Stimulated activated CD4-positive, alpha-beta T cell treated with anti-CD3 and anti-CD28 coated beads, Interleukin-15, amount 100 ng/mL, for 1 hour (primary cell): ENCODE measurements around the gene WNT3.
"Not testable (repeated sequence)": the region's sequence is repeated elsewhere in the genome, so short reads cannot be mapped to it uniquely, and the experiment has no call there.

Source experiments
- DNase-seq, 2 donors: peaks; one replicate each; pipeline ENCODE4 v3.0.0-alpha.2; 2020; ENCODE audit warnings: low read depth in 1 of 2, low spot score in 1 of 2

The WNT3 gene, protein sequence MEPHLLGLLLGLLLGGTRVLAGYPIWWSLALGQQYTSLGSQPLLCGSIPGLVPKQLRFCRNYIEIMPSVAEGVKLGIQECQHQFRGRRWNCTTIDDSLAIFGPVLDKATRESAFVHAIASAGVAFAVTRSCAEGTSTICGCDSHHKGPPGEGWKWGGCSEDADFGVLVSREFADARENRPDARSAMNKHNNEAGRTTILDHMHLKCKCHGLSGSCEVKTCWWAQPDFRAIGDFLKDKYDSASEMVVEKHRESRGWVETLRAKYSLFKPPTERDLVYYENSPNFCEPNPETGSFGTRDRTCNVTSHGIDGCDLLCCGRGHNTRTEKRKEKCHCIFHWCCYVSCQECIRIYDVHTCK

DNA sequence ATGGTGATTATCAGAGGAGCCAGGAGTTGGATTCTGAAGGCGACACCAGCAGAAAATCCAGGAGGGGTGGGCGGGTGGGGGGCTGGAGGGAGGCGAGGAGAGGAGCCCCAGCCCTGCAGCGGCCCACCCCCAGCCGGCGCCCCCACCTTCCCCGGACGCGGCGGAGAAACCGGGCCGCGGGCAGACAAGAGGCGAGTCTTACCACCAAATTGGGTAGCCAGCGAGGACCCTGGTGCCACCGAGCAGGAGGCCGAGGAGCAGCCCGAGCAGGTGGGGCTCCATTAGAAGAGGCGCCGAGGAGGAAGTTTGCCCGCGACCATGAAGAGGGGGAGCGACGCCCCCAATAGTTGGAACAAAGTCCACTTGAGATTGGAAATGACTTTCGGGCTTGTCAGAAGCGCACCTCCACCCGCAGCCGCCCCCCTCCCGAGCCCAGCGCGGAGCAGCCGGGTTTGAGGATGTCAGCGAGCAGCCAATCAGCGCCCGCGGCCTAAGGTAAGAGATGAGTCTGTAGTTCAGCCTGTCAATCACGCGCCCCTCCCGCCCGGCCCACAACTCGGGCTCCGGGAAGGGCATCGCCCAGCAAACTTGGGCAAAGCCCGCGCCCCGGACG is at the start of gene WNT3:
Gene WNT3 (minus strand): TSS at position 377 of the 613 bp plus-strand sequence. CDS start 95 bp downstream, at position 282.
- peak in 1 of 2 donors; percentile 42 for DNase-seq

DNA sequence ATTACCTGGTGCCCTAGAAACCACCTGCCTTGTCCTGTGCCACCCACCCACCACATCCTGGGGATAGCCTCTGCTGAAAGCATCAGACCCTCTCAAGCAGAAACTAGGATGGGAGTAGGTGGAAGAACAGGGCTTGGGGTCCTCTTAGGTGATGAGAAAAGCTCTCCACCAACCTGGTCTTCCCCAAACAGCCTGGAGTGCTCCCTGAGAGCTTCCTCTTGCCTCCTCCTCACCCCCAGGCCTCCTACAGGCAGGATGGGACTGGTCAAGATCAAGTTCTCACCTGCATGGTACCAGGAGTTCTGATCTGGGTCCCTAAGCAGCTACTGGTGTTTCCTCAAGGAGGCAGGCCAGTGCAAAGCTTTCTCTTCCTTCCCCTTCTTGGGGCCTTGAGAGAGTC is 48.3 kb upstream of the WNT3 start:
- DNase-seq = no peak

DNA sequence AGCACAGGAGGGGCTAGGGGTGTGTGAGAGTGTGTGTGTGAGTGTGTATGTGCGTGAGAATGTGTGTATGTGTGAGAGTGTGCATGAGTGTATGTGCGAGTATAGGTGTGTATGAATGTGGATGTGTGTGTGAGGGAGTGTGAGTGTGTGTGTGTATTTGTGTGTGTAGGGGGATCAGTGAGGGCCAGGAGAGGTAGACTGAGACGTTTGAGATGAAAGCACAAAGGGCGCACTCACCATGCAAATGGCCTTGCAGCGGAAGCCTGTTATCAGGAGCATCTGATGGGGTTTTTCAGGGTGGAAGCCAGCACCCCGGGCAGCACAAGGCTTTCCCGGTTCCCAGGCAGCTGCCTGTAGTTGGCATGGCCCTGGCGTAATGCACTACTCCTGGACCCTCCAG is 47.8 kb upstream of the WNT3 start:
- no peak for DNase-seq

DNA sequence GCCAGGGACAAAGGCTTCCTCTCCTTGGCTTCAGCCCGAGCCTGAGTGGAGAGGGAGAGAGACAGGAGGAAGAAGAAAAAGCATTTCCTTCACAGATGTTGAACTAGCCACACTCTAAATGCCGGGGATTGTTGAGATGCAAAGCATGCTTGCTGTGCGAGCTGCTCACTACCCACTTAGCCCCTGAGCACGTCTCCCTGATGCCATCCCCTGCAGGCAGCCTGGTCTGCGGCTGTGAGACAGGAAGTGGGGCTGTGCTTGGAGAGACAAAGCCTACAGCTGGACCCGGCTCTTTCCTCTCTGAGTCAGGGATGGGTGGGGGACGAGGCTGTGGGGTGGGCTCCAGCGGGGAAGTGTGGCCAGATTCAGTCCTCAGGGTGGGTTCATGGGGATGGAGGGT is 46.6 kb upstream of the WNT3 start:
- DNase-seq = no peak

DNA sequence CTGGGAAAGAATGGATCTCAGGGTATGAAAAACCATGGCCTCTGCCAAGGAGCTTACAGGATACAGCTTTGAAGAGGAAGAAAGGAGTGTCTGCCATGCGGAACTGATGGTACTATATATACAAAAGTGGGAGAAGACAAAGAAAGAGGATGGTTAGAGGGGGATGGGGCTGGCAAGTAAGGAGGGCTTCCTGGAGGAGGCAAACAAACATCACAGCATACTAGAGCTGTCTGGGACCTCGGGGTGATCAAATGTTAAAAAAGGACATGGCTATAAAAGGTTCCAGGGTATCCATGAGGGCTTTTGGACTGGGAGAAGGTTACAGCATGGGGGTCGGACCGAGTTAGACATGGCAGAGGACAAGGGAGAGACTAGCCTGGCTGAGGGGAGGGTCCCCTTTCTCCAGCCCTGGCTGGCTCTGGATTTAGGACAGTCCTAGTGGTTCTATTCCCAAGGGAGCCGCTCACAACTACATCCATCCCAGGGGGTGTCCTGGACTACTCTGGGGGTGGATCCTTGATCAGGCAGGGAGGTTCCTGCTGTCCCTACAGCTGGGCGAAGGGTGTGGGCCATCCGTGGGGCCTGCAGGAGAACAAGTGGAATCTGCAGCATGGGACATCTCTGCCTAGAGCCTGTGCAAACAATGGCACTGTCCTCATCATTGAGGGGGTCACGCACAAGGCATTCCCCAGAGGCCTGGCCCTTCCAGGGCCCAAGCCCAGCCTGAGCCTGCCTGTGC is 45.1 kb upstream of the WNT3 start:
- no peak for DNase-seq

DNA sequence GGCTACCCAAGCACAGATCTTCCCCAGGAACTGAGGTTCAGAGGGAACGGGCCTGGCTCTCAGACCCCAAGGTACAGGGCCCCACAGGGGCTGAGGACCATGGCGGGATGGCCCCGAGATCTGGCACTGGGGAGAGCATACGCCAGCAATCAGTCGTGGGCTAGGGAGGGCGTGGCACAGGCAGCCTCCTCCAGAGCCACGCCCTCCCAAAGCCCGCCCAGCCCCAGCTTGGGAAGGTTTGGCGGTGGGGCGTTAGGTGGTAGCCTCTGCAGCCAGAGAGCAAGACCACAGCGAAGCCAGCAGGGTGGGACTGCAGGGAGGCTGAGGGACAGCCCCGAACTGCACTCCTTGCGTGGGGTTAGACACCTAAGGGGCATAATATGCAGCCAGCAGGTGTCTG is 44.5 kb upstream of the WNT3 start:
- no peak for DNase-seq

DNA sequence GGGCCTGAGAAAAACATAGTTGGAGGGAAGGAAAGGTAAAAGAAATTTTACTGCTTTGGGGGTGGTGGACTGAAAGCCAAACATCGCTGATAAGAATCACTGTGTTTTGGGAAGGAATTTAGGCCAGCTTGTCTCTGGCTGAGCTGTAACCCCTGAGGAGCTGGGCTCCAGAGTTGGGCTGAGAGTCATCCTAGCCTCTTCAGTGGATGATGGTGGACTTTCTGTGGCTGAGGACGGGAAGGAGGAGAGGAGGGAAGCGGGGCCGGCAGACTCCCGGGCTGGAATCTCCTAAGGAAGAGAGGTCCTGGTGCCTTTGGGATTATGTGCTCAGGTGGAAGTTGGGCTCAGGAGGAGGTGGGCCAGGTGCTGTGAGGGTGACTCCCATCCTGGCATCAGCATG is 41.5 kb upstream of the WNT3 start:
- no peak for DNase-seq

DNA sequence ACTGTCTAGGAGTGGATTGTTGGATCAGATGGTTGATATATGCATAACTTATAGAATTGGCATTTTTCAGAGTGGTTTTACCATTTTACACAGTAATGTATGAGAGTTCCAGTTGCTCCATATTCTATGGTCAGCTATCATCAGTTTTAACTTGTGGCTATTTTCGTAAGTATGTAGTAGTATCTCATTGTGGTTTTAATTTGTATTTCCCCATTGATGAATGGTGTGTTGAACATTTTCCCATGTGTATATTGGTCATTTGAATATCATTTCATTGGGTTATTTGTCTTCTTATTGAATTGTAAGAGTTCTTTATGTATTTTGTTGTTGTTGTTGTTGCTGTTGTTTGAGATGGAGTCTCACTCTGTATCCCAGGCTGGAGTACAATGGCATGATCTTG is 39.1 kb upstream of the WNT3 start:
- no peak for DNase-seq

DNA sequence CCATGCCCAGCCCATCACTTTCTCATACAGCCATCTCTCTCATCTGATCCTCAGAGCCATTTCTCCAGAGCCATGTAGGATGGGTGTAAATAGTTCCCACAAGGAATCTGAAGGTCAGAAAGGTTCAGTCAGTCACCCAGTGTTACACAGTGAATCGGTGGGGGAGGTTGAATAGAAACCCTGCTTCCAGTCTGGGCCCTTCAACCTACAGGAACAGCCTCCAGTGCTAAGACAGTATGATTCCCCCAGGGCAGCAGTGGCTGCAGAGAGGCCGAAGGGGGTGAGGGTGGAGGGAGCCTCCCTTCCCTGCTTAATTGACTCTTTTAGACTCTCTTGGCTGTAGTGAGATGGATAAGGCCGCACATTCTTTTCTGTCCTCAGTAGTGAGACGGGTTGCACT is 36.5 kb upstream of the WNT3 start:
- DNase-seq = no peak

DNA sequence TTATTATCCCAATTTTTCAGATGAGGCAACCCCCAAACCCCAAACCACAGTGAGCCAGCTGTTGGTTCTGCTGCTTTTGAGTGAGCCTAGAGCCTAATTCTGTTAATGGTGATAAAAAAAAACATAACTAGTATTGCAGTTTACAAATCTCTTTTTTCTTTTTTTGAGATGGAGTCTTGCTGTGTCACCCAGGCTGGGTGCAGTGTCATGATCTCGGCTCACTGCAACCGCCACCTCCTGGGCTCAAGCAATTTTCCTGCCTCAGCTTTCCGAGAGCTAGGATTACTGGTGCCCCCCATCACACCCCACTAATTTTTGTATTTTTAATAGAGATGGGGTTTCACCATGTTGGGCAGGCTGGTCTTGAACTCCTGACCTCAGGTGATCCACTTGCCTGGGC is 36.0 kb upstream of the WNT3 start:
- no peak for DNase-seq

DNA sequence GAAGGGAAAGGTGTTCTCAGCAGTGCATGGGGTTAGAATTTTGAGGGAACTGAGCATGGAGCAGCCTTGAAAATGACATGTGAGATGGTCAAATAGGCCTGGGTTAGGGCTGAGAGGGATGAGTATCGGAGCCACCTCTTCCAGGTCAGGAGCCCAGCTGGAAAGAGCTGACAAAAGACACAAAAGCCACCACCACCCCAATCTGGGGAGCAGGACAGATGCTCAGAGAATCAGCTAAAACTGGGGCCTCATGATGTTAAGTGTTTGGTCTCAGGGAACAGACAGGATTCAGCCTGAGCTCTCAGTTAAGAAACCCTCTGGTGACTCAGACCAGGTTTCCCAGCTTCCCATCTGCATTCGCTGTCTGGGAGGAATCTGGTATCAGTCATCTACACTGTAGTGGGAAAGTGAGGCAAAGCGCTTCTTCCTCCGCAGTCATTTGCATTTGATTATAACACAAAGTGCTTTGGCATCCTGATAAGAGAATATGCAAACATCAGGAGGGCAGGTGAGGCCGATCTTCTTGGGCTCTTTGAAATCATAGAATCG is 35.5 kb upstream of the WNT3 start:
- DNase-seq = no peak

DNA sequence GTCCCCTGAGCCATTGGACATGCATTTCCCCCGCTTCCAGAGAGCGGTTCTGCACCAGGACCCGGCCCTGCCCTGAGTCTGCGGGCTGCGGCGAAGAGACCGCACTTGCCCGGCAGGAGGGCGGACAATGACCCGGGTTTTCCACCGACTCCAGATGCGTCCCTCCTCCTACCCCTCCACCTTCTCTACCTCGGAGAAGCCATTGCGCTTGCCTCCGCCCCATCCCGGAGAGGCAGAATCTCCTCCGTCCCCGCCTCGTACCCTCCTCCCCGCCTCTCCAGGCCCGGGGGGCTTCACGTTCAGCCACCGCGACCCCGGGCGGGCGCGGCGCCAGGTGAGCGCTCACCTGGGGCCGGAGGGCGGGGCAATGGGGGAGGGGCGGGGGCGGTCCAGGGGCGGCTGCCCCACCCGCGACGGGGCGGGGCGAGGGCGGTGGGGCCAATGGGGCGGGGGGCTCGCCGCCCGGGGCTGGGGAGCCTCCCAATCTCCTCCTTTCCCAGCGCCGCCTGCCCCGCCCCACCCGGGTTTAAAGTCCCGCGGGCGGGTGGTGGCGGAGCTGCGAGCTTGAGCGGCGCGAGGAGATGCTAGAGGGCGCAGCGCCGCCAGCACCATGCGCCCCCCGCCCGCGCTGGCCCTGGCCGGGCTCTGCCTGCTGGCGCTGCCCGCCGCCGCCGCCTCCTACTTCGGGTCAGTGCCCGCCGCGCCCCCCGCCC is 32.7 kb upstream of the WNT3 start, which contains the start of gene WNT9B:
Gene WNT9B (plus strand): TSS at position 555 of the 713 bp plus-strand sequence. CDS start 56 bp downstream, at position 611.
- no peak for DNase-seq

DNA sequence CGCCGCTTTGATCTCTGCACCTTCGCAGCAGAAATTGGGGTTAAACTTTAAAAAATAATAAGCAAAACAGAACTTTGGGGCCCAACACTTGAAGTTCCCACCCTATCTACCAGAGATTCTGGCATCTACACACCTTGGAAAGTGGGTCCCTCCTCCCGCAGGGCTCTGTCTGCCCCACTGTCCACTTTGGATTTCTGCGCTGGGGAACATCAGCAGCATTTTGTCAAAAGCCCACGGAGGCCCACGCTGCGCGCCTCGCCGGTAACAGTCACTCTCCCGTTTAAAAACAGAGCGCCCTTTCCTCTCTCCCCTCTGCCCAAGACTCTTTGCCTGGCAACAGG is 32.2 kb upstream of the WNT3 start:
- DNase-seq = no peak

DNA sequence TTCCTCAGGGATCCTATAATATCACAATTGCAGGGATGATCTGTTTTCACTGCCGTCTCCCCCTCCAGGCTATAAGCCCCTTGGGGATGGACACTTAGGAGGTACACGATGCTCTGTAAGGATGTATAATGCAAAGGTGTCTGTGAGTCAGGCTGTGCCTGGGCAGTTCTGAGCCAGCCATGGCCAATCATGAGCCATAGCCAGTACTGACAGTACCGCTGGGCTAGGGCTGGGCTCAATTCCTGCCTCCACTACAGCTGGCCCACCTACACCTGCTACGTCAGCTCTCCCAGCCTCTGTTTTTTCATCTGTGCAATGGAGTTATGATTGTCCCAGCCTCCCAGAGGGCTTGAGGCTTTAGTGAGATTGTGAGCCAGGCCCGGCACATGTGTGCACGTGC is 30.0 kb upstream of the WNT3 start:
- DNase-seq = no peak

DNA sequence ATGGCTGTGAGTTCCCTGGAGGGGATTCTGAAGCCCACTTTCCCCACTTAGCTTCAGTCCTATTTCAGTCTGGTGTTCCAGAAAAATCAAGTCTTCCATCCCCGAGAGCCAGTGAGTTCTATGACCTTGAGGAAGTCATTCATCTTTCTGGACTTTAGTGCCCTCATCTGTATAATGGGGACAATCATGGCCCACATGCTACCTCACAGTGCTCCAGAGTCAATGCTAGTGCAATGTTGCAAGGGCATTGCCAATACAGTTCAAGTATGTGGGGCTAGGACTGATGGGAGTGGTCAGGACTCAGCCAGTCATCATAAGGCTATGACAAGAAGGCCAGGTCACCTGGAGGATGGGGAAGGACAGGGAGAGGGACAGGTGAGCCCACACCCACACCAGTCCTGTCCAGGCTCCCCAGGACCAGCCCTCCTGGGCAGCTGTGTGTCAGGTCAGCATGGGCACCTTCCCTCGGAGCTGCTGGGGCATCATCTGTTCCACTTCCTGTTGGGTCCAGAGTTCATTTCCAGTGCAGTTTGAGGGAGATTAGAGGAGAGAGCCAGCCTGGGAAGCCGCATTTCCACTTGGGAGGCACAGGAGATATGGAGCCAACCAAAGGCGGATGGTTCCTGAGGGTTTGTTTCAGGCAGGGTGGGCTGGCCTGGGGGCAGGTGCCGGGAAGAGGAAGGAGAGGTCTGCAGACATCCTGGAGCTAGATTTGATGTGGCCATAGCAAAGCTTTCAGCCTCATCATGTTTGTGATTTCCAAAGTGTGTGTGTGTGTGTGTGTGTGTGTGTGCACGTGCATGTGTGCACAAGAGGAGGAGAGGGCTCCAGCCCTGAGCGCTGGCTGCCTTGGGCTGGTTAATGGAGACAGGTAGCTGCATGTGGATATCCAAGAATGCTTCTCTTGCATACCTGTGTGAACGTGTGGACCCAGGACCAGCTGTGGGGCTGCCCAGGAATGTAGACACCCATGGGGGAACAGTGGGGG is 29.0 kb upstream of the WNT3 start:
- DNase-seq = no peak

DNA sequence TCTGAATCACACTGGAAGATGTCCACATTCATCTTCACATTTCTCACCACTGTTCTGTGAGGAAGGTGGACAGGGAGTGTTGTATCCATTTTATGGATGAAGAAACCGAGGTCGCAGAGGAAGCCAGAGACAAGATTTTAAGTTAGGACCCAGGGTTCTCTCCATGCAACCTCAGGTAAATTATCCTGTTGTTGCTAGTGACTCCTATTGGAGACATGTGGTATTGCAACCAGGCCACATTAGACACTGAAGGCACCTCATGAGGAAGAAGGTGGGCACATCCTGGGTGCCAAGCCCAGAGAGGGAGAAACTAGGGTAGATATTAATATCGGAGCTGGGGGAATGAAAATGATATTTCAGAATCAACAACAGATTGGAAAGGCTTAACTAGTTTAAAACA is 24.3 kb upstream of the WNT3 start:
- no peak for DNase-seq

DNA sequence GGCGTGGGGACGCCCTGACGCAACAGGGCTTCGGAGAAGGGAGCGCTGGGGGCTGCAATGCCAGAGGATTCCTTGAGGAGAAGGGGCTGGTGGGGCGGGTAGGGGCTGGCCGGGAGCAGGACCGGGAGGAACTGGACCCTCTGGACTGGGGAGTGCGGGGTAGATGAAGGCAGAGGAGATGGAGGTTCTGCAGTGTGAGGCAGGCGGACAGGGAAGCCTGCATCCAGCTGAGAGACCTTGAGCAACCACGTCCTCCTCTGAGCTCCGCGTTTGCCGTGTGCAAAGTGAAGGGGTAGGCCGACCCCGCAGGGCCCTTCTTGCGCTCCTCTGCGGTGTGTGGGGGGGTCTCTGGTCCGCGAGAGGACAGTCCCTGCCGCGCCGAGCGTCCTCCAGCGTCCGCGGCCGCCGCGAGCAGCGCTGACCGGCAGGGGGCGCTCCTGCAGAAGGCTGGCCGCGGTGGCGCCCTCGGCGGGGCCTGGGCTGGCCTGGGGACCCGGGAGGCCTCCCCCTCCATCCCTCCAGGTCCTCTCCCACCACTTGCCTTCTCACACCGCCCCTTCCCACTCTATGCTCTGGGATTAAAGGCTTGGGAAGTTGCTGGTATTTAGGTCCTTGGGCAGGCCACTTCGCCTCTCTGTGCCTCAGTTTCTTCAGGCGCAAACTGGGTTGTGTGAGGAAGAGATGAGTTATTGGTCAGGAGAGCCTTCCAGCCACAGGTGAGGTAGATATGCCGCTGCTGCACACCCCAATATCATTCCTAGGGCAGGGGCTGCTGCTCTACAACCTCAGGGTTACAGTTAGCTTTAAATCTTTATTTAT is 23.3 kb upstream of the WNT3 start:
- no peak for DNase-seq

DNA sequence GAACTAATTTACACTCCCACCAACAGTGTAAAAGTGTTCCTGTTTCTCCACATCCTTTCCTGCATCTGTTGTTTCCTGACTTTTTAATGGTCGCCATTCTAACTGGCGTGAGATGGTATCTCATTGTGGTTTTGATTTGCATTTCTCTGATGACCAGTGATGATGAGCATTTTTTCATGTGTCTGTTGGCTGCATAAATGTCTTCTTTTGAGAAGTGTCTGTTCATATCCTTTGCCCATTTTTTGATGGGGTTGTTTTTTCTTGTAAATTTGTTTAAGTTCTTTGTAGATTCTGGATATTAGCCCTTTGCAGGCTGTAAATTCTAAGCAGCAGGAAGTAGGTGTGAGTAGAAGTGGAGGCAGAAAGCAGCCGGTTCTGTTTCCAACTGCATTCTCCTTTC is 22.1 kb upstream of the WNT3 start:
- DNase-seq = not testable (repeated sequence)

DNA sequence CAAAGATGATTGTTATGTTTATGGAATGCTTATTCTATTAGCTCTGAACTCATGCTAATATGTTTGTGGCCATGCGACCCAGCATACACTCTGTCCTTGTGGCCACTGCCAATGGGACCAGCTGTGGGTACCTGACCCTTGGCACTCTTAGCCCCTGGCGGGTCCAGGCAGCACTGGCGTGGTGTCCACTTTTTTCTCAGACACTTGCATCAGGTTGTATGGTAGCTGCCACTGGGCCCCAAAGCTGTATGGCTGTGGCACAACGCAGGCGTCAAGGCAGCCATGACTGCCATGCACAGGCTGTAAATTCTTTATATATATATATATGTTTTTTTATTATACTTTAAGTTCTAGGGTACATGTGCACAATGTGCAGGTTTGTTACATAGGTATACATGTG is 20.7 kb upstream of the WNT3 start:
- no peak for DNase-seq
